KOPT-K1 (cell line): ENCODE data around the gene CORIN.

ENCODE experiments used
- H3K27ac ChIP-seq: fragments of 200-600 bp; sonication (generic); 2 replicates; pipeline ENCODE4 v1.5.1; 2016; ENCODE audit warnings: antibody characterized with exemption, mild to moderate bottlenecking, low read depth, low read length; ENCODE audit not compliant: poor library complexity, severe bottlenecking
- H3K36me3 ChIP-seq: fragments of 200-600 bp; sonication (generic); 2 replicates; pipeline ENCODE4 v1.5.1; 2017; ENCODE audit warnings: antibody characterized with exemption, mild to moderate bottlenecking, low read length, moderate library complexity; ENCODE audit not compliant: insufficient read depth
- H3K9me3 ChIP-seq: fragments of 200-600 bp; sonication (generic); 2 replicates; pipeline ENCODE4 v1.5.1; 2017; ENCODE audit warnings: antibody characterized with exemption, low read length, mild to moderate bottlenecking; ENCODE audit not compliant: insufficient read depth, poor library complexity, severe bottlenecking

Gene CORIN

DNA sequence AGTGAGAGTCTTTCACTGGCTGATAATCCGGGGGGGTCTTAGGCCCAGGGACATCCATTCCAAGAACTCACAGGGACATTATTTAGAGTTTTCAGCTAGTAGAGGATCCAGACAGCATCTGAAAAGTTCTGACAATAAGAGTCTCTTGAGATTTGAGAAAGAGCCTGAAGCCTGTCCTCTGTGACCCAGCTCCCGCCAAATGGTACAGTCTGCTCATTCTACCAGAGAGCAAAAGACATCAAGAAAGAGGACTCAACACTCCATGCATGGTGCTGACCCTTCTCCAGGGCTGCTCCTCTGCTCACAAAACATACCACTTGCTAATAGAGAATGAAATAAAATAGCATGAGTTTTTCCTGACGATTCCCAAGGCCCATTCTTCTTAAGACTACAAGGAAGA, 190.8 kb downstream of the CORIN start:
- no peak overlapping the region for H3K27ac ChIP-seq
- H3K9me3 ChIP-seq, result no peaks in the 10 kb centered on the region
- no peaks in the 10 kb centered on the region for H3K36me3 ChIP-seq

DNA sequence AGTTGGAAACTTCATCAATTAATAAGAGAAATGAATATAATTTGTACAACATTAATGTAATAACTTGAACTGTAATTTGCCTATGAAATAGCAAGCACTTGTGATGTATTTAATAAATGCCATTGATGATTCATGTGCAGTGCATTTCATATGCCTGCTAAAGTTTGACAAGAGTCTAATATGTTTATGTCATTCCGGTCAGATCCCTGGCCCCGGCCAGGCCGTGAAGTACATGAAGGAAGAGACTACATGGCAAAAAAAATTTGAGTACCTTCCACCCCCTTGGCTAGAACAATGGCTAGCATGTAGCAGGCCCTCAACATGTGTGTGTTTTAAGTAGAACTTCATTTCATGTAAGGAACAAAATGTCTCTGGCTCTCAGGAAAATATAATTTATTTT, 191.5 kb downstream of the CORIN start:
- H3K9me3 ChIP-seq, result no peaks in the 10 kb centered on the region
- H3K36me3 ChIP-seq, result no peaks in the 10 kb centered on the region

DNA sequence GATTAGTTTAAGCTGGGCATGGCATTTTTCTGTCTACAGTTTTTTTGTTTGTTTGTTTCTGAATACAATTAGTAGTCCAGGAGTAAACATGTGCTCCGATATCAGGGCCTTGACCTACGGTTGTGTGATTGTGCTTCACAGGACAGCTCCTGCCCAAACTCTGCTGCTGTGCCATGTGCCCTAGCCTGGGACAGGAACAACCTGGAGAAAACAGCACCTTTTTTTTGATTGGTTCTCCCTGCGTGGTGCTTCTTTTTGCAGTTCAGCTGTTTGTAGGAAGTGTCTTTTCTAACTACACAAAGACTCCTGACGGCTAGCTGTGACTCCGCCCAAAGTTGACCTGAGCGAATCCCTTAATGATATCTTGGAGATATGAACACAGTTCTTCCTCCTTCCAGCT, 194.0 kb downstream of the CORIN start:
- Histone ChIP-seq H3K36me3 (no peaks in the 10 kb centered on the region), H3K27ac (no peak overlapping the region), H3K9me3 (no peaks in the 10 kb centered on the region)

More for the DNA sequence above, 191.5 kb downstream of the CORIN start:
- H3K27ac ChIP-seq, result no peak overlapping the region

DNA sequence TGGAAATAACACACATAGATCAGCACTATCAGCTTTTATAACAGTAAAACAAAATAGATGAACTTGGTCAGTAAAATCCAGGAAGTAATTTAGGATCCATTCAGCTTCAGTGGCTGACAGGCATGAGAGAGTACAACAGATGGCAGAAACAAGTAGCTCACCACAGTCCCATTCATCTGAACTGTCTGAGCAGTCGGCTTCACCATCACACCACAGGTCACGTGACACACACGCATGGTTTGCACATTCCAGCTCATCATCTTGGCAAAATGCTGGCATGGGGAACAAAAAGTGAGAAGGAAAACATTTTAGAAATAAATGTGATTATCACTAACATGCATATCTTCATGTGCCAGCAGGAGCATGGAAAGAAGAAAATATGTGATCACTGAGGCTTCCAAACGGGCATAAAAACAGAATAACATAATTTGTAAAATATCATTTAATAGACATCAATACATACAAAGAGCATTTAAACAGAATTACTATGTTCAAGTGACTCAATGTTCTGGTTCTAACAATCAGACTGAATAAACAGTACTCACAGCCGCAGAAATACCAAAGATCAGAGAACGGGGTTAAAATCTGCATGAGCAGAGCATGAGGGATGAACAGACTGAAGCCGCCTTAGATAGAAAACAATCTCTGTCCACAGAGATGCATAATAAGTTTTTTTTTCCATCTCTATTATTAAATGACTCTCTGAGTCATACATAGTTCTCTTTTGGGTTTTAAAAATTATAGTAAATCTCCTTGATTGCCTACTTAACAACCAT, 194.7 kb downstream of the CORIN start:
- Histone ChIP-seq H3K27ac (no peak overlapping the region), H3K36me3 (no peaks in the 10 kb centered on the region), H3K9me3 (no peaks in the 10 kb centered on the region)

GRCh38 chr4:47642191-47642830, 195.6 kb downstream of the CORIN start:
- Histone ChIP-seq H3K36me3 (no peaks in the 10 kb centered on the region), H3K9me3 (peaks cover under 1% of the 10 kb centered on the region), H3K27ac (no peak overlapping the region)

- H3K27ac ChIP-seq, result no peak overlapping the region
- H3K9me3 ChIP-seq, result peaks cover 6% of the 10 kb centered on the region
- H3K36me3 ChIP-seq, result no peaks in the 10 kb centered on the region
Observed at GRCh38 chr4:47641755-47642154, 196.1 kb downstream of the CORIN start.

DNA sequence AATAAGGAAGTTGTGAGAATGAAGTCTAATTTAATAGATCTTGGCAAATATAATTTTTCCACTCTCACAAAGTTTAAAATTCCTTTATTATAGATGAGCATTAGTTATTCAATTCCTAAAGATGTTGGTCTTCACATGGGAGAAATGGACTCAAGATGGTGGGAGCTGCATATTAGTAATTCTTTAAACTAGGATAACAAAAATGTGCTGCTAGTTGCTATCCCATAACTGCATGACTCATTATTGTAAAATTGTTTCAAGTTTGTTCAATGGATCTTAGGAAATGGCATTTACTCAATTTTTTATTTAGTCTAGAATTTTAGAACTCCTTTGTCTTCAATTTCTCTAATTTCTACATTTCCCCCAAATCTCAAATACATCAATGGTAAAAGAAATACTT, 197.0 kb downstream of the CORIN start:
- Histone ChIP-seq H3K9me3 (peaks cover 9% of the 10 kb centered on the region), H3K27ac (no peak overlapping the region), H3K36me3 (no peaks in the 10 kb centered on the region)

- H3K27ac ChIP-seq, result no peak overlapping the region
- H3K9me3 ChIP-seq, result peaks cover 9% of the 10 kb centered on the region
- H3K36me3 ChIP-seq, result no peaks in the 10 kb centered on the region
Observed at GRCh38 chr4:47639531-47639930, 198.3 kb downstream of the CORIN start.

GRCh38 chr4:47631161-47631560, 206.7 kb downstream of the CORIN start:
- H3K36me3 ChIP-seq, result no peaks in the 10 kb centered on the region
- no peak overlapping the region for H3K27ac ChIP-seq
- H3K9me3 ChIP-seq, result no peaks in the 10 kb centered on the region

DNA sequence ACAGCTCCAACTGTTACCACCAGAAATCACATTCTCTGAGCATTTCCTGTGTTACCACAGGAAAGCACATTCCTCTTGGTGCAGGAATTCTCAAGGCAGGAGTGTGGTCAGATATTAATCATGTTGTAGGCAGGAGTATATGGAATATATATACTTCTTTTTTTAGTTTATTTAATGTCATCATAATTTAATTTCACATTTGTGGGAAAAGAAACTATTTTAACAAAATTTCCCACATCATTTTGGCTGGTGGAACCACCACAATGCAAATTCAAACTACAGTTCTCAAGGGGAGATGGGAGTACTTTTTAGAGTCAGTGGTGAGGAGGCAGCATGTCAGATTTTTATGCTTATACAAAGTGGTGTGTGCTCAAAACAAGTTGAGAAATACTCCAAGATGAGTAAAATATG, 213.8 kb downstream of the CORIN start:
- Histone ChIP-seq H3K9me3 (no peaks in the 10 kb centered on the region), H3K36me3 (no peaks in the 10 kb centered on the region), H3K27ac (no peak overlapping the region)

DNA sequence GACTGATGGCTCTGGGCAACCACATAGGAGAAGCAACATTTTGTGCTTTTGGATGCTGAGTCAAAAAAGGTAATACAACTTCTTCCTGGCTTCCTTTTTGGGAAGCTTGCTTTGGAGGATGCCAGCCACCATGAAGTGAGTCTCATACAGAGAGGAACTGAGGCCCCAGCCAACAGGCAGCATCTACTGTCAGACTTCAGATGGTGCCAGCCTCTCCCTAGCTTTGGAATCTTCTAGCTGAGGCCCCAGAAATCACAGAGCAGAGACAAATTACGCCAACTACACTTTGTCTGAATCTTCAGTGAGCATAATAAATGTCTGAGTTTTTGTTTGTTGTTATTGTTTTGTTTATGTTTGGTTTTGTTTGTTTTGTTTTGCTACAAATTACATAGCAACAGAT, 216.7 kb downstream of the CORIN start:
- no peak overlapping the region for H3K27ac ChIP-seq
- H3K9me3 ChIP-seq, result no peaks in the 10 kb centered on the region

DNA sequence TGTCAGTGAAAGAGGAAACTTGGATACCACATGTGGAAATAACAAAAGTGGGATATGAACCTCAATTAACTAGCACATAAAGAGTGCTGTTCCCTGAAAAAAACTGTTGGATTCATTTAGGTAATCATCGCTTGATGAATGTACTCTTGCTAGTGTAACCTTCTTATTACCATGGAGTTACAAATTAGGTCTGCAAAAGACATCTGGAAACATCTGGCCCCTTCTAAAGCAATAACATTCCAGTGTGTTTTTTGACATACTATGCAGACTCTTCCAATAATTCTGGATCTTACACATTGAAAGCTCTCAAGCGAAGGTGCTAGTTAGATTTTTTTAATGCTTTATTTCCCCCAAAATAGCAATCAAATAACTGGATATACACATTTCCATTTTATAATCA, 218.2 kb downstream of the CORIN start:
- H3K9me3 ChIP-seq, result no peaks in the 10 kb centered on the region
- no peaks in the 10 kb centered on the region for H3K36me3 ChIP-seq
- no peak overlapping the region for H3K27ac ChIP-seq

More for the DNA sequence above, 216.7 kb downstream of the CORIN start:
- H3K36me3 ChIP-seq, result no peaks in the 10 kb centered on the region

GRCh38 chr4:47617607-47618006, 220.3 kb downstream of the CORIN start:
- no peak overlapping the region for H3K27ac ChIP-seq
- H3K9me3 ChIP-seq, result no peaks in the 10 kb centered on the region
- H3K36me3 ChIP-seq, result no peaks in the 10 kb centered on the region

- Histone ChIP-seq H3K36me3 (no peaks in the 10 kb centered on the region), H3K9me3 (no peaks in the 10 kb centered on the region), H3K27ac (no peak overlapping the region)
Observed at GRCh38 chr4:47615385-47615784, 222.5 kb downstream of the CORIN start.

DNA sequence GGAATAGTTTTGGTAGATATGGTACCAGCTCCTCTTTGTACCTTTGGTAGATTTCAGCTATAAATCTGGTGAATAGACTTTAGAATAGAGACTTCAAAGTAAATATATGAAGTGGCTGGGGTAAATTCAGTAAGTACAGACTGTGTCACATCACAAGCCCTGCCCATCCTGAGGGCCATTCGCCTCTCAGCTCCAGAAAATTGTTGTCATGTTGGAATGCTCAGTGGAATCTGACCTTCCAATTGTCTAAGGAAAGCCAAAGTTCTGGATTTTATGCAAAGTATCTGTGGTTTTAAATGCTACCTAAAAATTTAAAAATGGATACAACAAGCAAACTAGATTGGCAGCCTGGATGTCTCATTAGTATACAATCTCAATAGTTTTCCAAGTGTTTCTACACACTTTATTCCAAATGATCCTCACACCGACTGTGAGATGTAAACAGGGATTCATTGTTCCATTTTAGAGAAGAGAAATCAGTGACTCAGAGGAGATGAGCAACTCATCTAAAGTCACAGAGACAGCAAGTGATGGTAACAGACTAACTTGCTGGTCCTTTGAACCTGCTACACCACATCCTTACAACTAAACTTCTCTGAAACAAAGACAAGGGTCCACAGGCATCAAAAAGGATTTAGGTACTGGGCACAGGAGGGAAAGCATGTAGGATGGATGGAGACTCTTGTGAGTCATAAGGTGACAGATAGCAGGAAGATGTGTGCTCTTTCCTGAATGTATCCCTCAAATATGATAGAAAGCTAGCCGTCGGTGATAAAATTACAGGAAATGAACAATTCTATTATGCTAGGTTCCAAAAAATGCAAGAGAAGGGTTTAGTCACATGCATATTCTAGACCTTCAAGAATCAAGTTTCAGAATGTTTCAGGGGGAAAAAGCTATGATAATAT, 225.5 kb downstream of the CORIN start:
- Histone ChIP-seq H3K36me3 (no peaks in the 10 kb centered on the region), H3K9me3 (no peaks in the 10 kb centered on the region), H3K27ac (no peak overlapping the region)
